GM12878 (cell line): ENCODE results near the gene SLC25A42. TPM values are rescaled to one million over a fixed set of nuclear protein-coding genes. Genes with fewer than 3 reads are reported as not detected.
A peak's percentile ranks its signal among the peaks of the same experiment; 100 is the strongest.

Source experiments
- ATF7 ChIP-seq: fragments of 450-650 bp; IDR thresholded peaks from 2 replicates; pipeline ENCODE4 v1.6.1; 2016; ENCODE audit warnings: low read depth, mild to moderate bottlenecking
- BRCA1 ChIP-seq: IDR thresholded peaks from 2 replicates; pipeline ENCODE4 v1.6.1; 2011; ENCODE audit warnings: low read depth, low read length, improper control_type of control experiment
- CREM ChIP-seq: IDR thresholded peaks from 2 replicates; pipeline ENCODE4 v1.6.1; 2014; ENCODE audit warnings: antibody characterized with exemption, low read depth
- HCFC1 ChIP-seq: fragments of 150-350 bp; IDR thresholded peaks from 2 replicates; pipeline ENCODE4 v1.6.1; 2014; ENCODE audit warnings: low read length
- HSF1 ChIP-seq: fragments of 150-350 bp; IDR thresholded peaks from 2 replicates; pipeline ENCODE4 v1.6.1; 2014; ENCODE audit warnings: mild to moderate bottlenecking, low read depth, low read length
- IKZF2 ChIP-seq, 2 experiments: fragments of 450-650 bp; IDR thresholded peaks; 2 replicates each; pipeline ENCODE4 v1.6.1; 2017; ENCODE audit warnings: mild to moderate bottlenecking in 2 of 2, moderate library complexity in 2 of 2
- JUNB ChIP-seq: IDR thresholded peaks from 2 replicates; pipeline ENCODE4 v1.6.1; 2016; ENCODE audit warnings: antibody characterized with exemption, mild to moderate bottlenecking
- KDM1A ChIP-seq: fragments of 200-600 bp; sonication (generic); IDR thresholded peaks from 2 replicates; pipeline ENCODE4 v1.6.1; 2016; ENCODE audit warnings: borderline replicate concordance
- NBN ChIP-seq: fragments of 450-650 bp; IDR thresholded peaks from 2 replicates; pipeline ENCODE4 v1.6.1; 2016
- NFXL1 ChIP-seq: fragments of 450-650 bp; IDR thresholded peaks from 2 replicates; pipeline ENCODE4 v1.6.1; 2017; ENCODE audit warnings: antibody characterized with exemption, mild to moderate bottlenecking, borderline replicate concordance
- POLR2AphosphoS5 ChIP-seq: IDR thresholded peaks from 2 replicates; pipeline ENCODE4 v1.6.1; 2011; ENCODE audit warnings: mild to moderate bottlenecking, low read length, inconsistent platforms
- PRDM15 ChIP-seq: fragments of 450-650 bp; formaldehyde crosslinking; IDR thresholded peaks from 2 replicates; pipeline ENCODE4 v1.4.0; 2020; ENCODE audit warnings: mild to moderate bottlenecking, moderate library complexity
- SIN3A ChIP-seq: IDR thresholded peaks from 2 replicates; pipeline ENCODE4 v1.6.1; 2012; ENCODE audit warnings: low read depth, low read length, improper control_type of control experiment
- SMAD1 ChIP-seq: fragments of 450-650 bp; IDR thresholded peaks from 2 replicates; pipeline ENCODE4 v1.6.1; 2018; ENCODE audit warnings: mild to moderate bottlenecking, low read depth; ENCODE audit not compliant: partially characterized antibody
- SUPT20H ChIP-seq: IDR thresholded peaks from 2 replicates; pipeline ENCODE4 v1.6.1; 2011; ENCODE audit warnings: low read depth, mild to moderate bottlenecking, low read length, moderate library complexity, borderline replicate concordance; ENCODE audit not compliant: control insufficient read depth
- ZNF217 ChIP-seq: fragments of 450-650 bp; IDR thresholded peaks from 2 replicates; pipeline ENCODE4 v1.6.1; 2017; ENCODE audit warnings: antibody characterized with exemption, mild to moderate bottlenecking
- polyA plus RNA-seq, 11 experiments: library from polyadenylated mRNA; depleted of rRNA in 4 of 11; unstranded in 6 of 11; stranded (reverse) in 5 of 11; fragments of >200 nt; fragmentation: Nextera tagmentation in 4 of 11; fragmentation: Illumina TruSeq in 1 of 11; extraction: Ambion mirVana in 4 of 11; extraction: Trizol in 1 of 11; gene quantifications; 1 replicate in 1 of 11; 2 replicates in 10 of 11; pipeline versions ENCODE4 v1.2.1 to v1.2.3, GENCODE V29; 2011 to 2016; ENCODE audit warnings: inconsistent platforms in 2 of 11, missing spikeins in 2 of 11, low read depth in 1 of 11
- total RNA-seq, 4 experiments: library from RNA; depleted of rRNA in 3 of 4; stranded (reverse); fragments of >200 nt in 3 of 4; fragmentation: Illumina TruSeq in 1 of 4; extraction: Trizol in 1 of 4; gene quantifications; 2 replicates each; pipeline versions ENCODE4 v1.2.1 to v1.2.3, GENCODE V29; 2013 to 2021
- TF ChIP-seq, protein P1 (sequence below): fragments of 450-650 bp; IDR thresholded peaks from 2 replicates; pipeline ENCODE4 v1.6.1; 2017; ENCODE audit warnings: borderline replicate concordance
- TF ChIP-seq, protein P2 (sequence below): IDR thresholded peaks from 2 replicates; pipeline ENCODE4 v1.6.1; 2012; ENCODE audit warnings: mild to moderate bottlenecking, low read depth, low read length
- TF ChIP-seq, protein P3 (sequence below): IDR thresholded peaks from 2 replicates; pipeline ENCODE4 v1.6.1; 2011; ENCODE audit warnings: borderline replicate concordance, low read depth, mild to moderate bottlenecking, moderate library complexity, low read length; ENCODE audit not compliant: insufficient read depth, poor library complexity, severe bottlenecking

Gene SLC25A42
- total and polyA plus RNA-seq, 10 of the 15 experiments (the other 5 are each of a cell fraction or from before 2014, with no cell fraction given), result 0.24 to 19.2 (median 9.6) TPM

DNA sequence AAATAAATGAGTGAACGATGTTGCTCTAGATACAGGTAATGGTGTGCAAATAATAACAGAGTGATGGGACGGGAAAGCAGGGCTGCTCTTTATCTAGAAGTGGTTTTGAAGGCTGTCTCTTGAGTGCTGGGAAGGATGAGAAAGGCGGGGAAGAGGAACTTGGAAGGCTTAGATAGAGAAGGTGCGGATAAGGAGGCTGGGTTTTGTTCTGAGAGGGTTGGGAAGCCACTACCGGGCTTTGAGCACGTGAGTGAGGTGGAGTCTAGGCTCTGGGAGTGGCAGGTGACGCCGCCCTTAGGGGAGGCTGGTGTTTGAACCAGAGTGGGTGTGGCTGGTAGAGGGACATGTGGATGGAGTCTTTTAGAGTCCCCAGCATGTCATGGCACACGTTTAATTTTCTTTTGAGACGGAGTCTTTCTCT lies 29.6 kb upstream of the SLC25A42 start (continued):
- TF ChIP-seq IKZF2 (IDR thresholded peaks at IDR 0.05) (no peak), NBN (0 out of 2 replicates have a peak, but pooled peaks have one; percentile 41), KDM1A (no peak), BRCA1 (no peak), HSF1 (no peak), PRDM15 (CRISPR knock-in tag) (no peak), JUNB (peak; percentile 11; the same call in 1 of the 2 replicates), SUPT20H (no peak), SIN3A (no peak), NFXL1 (no peak), ZNF217 (no peak), SMAD1 (no peak), HCFC1 (no peak), ATF7 (0 out of 2 replicates have a peak, but pooled peaks have one; percentile 22), CREM (0 out of 2 replicates have a peak, but pooled peaks have one; percentile 31), POLR2AphosphoS5 (peak; percentile 50; the same call in 1 of the 2 replicates)
- TF ChIP-seq, protein P1, sequence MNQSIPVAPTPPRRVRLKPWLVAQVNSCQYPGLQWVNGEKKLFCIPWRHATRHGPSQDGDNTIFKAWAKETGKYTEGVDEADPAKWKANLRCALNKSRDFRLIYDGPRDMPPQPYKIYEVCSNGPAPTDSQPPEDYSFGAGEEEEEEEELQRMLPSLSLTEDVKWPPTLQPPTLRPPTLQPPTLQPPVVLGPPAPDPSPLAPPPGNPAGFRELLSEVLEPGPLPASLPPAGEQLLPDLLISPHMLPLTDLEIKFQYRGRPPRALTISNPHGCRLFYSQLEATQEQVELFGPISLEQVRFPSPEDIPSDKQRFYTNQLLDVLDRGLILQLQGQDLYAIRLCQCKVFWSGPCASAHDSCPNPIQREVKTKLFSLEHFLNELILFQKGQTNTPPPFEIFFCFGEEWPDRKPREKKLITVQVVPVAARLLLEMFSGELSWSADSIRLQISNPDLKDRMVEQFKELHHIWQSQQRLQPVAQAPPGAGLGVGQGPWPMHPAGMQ, result no peak
- TF ChIP-seq, protein P2, sequence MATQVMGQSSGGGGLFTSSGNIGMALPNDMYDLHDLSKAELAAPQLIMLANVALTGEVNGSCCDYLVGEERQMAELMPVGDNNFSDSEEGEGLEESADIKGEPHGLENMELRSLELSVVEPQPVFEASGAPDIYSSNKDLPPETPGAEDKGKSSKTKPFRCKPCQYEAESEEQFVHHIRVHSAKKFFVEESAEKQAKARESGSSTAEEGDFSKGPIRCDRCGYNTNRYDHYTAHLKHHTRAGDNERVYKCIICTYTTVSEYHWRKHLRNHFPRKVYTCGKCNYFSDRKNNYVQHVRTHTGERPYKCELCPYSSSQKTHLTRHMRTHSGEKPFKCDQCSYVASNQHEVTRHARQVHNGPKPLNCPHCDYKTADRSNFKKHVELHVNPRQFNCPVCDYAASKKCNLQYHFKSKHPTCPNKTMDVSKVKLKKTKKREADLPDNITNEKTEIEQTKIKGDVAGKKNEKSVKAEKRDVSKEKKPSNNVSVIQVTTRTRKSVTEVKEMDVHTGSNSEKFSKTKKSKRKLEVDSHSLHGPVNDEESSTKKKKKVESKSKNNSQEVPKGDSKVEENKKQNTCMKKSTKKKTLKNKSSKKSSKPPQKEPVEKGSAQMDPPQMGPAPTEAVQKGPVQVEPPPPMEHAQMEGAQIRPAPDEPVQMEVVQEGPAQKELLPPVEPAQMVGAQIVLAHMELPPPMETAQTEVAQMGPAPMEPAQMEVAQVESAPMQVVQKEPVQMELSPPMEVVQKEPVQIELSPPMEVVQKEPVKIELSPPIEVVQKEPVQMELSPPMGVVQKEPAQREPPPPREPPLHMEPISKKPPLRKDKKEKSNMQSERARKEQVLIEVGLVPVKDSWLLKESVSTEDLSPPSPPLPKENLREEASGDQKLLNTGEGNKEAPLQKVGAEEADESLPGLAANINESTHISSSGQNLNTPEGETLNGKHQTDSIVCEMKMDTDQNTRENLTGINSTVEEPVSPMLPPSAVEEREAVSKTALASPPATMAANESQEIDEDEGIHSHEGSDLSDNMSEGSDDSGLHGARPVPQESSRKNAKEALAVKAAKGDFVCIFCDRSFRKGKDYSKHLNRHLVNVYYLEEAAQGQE, result no peak
- TF ChIP-seq, protein P3, sequence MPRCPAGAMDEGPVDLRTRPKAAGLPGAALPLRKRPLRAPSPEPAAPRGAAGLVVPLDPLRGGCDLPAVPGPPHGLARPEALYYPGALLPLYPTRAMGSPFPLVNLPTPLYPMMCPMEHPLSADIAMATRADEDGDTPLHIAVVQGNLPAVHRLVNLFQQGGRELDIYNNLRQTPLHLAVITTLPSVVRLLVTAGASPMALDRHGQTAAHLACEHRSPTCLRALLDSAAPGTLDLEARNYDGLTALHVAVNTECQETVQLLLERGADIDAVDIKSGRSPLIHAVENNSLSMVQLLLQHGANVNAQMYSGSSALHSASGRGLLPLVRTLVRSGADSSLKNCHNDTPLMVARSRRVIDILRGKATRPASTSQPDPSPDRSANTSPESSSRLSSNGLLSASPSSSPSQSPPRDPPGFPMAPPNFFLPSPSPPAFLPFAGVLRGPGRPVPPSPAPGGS, result no peak
